GM19043 (cell line): ENCODE data around the gene PRKN.

ENCODE experiments used
- ATAC-seq: cut with Tn5 transposase; IDR thresholded peaks from one replicate; pipeline ENCODE4 v1.9.1; 2021; ENCODE audit warnings: low read depth; ENCODE audit not compliant: unreplicated experiment

The PRKN gene

GRCh38 chr6:161792851-161793493, 934.6 kb downstream of the PRKN start:
- ATAC-seq: no peak

- no peak for ATAC-seq
Observed at GRCh38 chr6:161788531-161788930, 939.0 kb downstream of the PRKN start.

GRCh38 chr6:161772176-161772575, 955.4 kb downstream of the PRKN start:
- no peak for ATAC-seq

- no peak for ATAC-seq
Observed at GRCh38 chr6:161761966-161762365, 965.6 kb downstream of the PRKN start.

GRCh38 chr6:161755080-161755479, 972.5 kb downstream of the PRKN start:
- no peak for ATAC-seq

GRCh38 chr6:161750686-161751085, 976.9 kb downstream of the PRKN start:
- no peak for ATAC-seq

GRCh38 chr6:161749576-161749975, 978.0 kb downstream of the PRKN start:
- no peak for ATAC-seq

GRCh38 chr6:161748535-161749416, 978.8 kb downstream of the PRKN start:
- no peak for ATAC-seq

GRCh38 chr6:161747506-161747905, 980.1 kb downstream of the PRKN start:
- no peak for ATAC-seq

- no peak for ATAC-seq
Observed at GRCh38 chr6:161745594-161746141, 981.9 kb downstream of the PRKN start.

GRCh38 chr6:161745128-161745527, 982.4 kb downstream of the PRKN start:
- no peak for ATAC-seq

- ATAC-seq: no peak
Observed at GRCh38 chr6:161744211-161745067, 983.1 kb downstream of the PRKN start.

GRCh38 chr6:161743509-161744178, 983.9 kb downstream of the PRKN start:
- no peak for ATAC-seq

- no peak for ATAC-seq
Observed at GRCh38 chr6:161740486-161740885, 987.1 kb downstream of the PRKN start.

GRCh38 chr6:161736781-161737292, 990.7 kb downstream of the PRKN start:
- ATAC-seq: no peak

GRCh38 chr6:161736326-161736725, 991.2 kb downstream of the PRKN start:
- no peak for ATAC-seq

GRCh38 chr6:161732594-161732993, 995.0 kb downstream of the PRKN start:
- no peak for ATAC-seq

GRCh38 chr6:161727083-161727833, 1000.3 kb downstream of the PRKN start:
- ATAC-seq: no peak

GRCh38 chr6:161722394-161722793, 1005.2 kb downstream of the PRKN start:
- no peak for ATAC-seq
